GM10248 (cell line): Measurements from ENCODE around the gene XPNPEP1.

Source experiments
- CTCF ChIA-PET: fragments of 300-600 bp; sonication (Branson Sonifier 250); formaldehyde crosslinking; extraction: SDS; loops from one replicate; lab custom pipeline; 2021; ENCODE audit warnings: antibody characterized with exemption; lab: Yijun Ruan, JAX
- POLR2A ChIA-PET: fragments of 350-650 bp; sonication (Branson Sonifier 250); formaldehyde crosslinking; extraction: SDS; loops from one replicate; lab custom pipeline; 2020; ENCODE audit warnings: antibody characterized with exemption; lab: Yijun Ruan, JAX
- DNase-seq: peaks from one replicate; pipeline ENCODE4 v3.0.0; 2012; ENCODE audit errors: extremely low spot score
- CTCF ChIP-seq: IDR thresholded peaks from 2 replicates; pipeline ENCODE4 v1.5.1; 2012; ENCODE audit warnings: mild to moderate bottlenecking, low read depth; ENCODE audit errors: extremely low read depth, missing control alignments, control extremely low read depth

The XPNPEP1 gene

GRCh38 chr10:109915566-109915965 lies 7.7 kb downstream of the XPNPEP1 start:
- DNase-seq, result no peak
- TF ChIP-seq CTCF, result no peak
- POLR2A ChIA-PET, result no interaction called here
- CTCF ChIA-PET, result interaction anchor here (1.0 kb wide), 1 partner anchor 32 kb away, joined by 3 read pairs; no protein-coding TSS in a partner anchor

GRCh38 chr10:109914966-109915365 lies 8.3 kb downstream of the XPNPEP1 start:
- ChIA-PET CTCF (interaction anchor here (1.0 kb wide), 1 partner anchor 31 kb away, joined by 3 read pairs; no protein-coding TSS in a partner anchor), POLR2A (no interaction called here)
- TF ChIP-seq CTCF, result no peak
- peak; percentile 29 for DNase-seq

GRCh38 chr10:109913306-109913892 lies 9.9 kb downstream of the XPNPEP1 start:
- ChIA-PET CTCF (interaction anchor here (1.0 to 2.0 kb wide), 7 partner anchors 10 to 145 kb away, joined by 3 to 7 read pairs (median 4); no protein-coding TSS in a partner anchor), POLR2A (no interaction called here)
- no peak for DNase-seq
- TF ChIP-seq CTCF, result no peak

- ChIA-PET POLR2A (interaction anchor here (0.9 kb wide), 1 partner anchor 22 kb away, joined by 3 read pairs; no protein-coding TSS in a partner anchor), CTCF (interaction anchor here (1.0 to 4.3 kb wide), 13 partner anchors 9 to 145 kb away, joined by 3 to 21 read pairs (median 4); no protein-coding TSS in a partner anchor)
Measured at GRCh38 chr10:109912335-109913281, 10.7 kb downstream of the XPNPEP1 start.

GRCh38 chr10:109911903-109912302 lies 11.4 kb downstream of the XPNPEP1 start:
- CTCF ChIA-PET, result interaction anchor here (1.0 to 4.3 kb wide), 6 partner anchors 9 to 28 kb away, joined by 3 to 21 read pairs (median 4); no protein-coding TSS in a partner anchor
- no peak for TF ChIP-seq CTCF
- DNase-seq, result no peak
- POLR2A ChIA-PET, result interaction anchor here (0.9 kb wide), 1 partner anchor 22 kb away, joined by 3 read pairs; no protein-coding TSS in a partner anchor

More at GRCh38 chr10:109912335-109913281, 10.7 kb downstream of the XPNPEP1 start:
- DNase-seq, result peak; percentile 40
- no peak for TF ChIP-seq CTCF

- CTCF ChIA-PET, result interaction anchor here (2.0 kb wide), 1 partner anchor 22 kb away, joined by 5 read pairs; no protein-coding TSS in a partner anchor
- POLR2A ChIA-PET, result no interaction called here
- no peak for DNase-seq
- no peak for TF ChIP-seq CTCF
Measured at GRCh38 chr10:109906316-109906715, 17.0 kb downstream of the XPNPEP1 start.
